Ovary (tissue), 3 donors: Measurements from ENCODE around the gene AUTS2.

Experiments used
- CTCF ChIP-seq, 3 donors: fragments of 450-650 bp in 2 of 3; fragments of 200-600 bp in 1 of 3; IDR thresholded peaks; one replicate each; pipeline versions ENCODE4 v1.5.1 to v1.8.0; 2016 to 2022; ENCODE audit warnings: antibody characterized with exemption in 3 of 3, mild to moderate bottlenecking in 1 of 3
- EP300 ChIP-seq: sonication (generic); formaldehyde crosslinking; IDR thresholded peaks from one replicate; pipeline ENCODE4 v1.6.1; 2017; ENCODE audit warnings: antibody characterized with exemption
- POLR2A ChIP-seq: fragments of 450-650 bp; IDR thresholded peaks from one replicate; pipeline ENCODE4 v1.6.1; 2017; ENCODE audit warnings: antibody characterized with exemption, mild to moderate bottlenecking, moderate library complexity
- donor health status: DM: no; HTN: no; CAD: no.

DNA sequence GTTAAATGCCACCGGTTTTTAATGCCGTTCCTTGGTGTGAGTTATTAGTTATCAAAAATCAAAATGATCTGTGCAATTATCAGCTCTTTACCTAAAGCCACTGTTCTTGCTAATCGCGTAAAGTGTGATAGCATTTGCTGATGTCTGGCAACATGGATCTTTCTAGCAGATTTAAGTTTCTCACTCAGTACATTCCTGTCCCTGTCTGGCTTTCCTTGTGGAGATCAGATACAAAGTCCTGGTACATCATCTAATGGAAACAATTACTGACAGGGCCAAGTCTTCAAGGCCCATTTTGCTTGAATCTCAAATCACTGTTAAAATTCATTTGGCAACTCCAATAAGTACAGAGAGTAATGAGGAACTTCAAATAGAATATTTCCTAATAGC, 755.7 kb downstream of the AUTS2 start:
- no peak for TF ChIP-seq CTCF (IDR thresholded peaks at IDR 0.05)
- no peak for TF ChIP-seq EP300
- TF ChIP-seq POLR2A: no peak
